GM23338 (cell line): Measurements from ENCODE around the gene PRELP. TPM values are rescaled to one million over a fixed set of nuclear protein-coding genes. Genes with fewer than 3 reads are reported as not detected.

Experiments used
- ATAC-seq: fragments of 200-7000 bp; cut with Tn5 transposase; 3 replicates; pipeline ENCODE4 v1.9.1; 2020
- DNase-seq: peaks from one replicate; pipeline ENCODE4 v3.0.0-alpha.2; 2015; ENCODE audit warnings: low spot score
- H2AFZ ChIP-seq: fragments of 200-600 bp; sonication (generic); 2 replicates; pipeline ENCODE4 v1.8.0; 2016; ENCODE audit warnings: antibody characterized with exemption, mild to moderate bottlenecking, moderate library complexity
- H3F3A ChIP-seq: fragments of 200-600 bp; sonication (generic); replicated peaks from 2 replicates; pipeline ENCODE4 v1.8.0; 2017; ENCODE audit warnings: antibody characterized with exemption, mixed run types, low read depth
- H3K27ac ChIP-seq: fragments of 200-600 bp; sonication (generic); 2 replicates; pipeline ENCODE4 v1.6.1; 2016; ENCODE audit warnings: low read depth
- H3K27me3 ChIP-seq: fragments of 200-600 bp; sonication (generic); 2 replicates; pipeline ENCODE4 v1.8.0; 2016; ENCODE audit warnings: mild to moderate bottlenecking, mixed run types, moderate library complexity; ENCODE audit not compliant: insufficient read depth
- H3K36me3 ChIP-seq: fragments of 200-600 bp; sonication (generic); 2 replicates; pipeline ENCODE4 v1.8.0; 2016; ENCODE audit warnings: mild to moderate bottlenecking; ENCODE audit not compliant: insufficient read depth
- H3K4me1 ChIP-seq: fragments of 200-600 bp; sonication (generic); 2 replicates; pipeline ENCODE4 v1.8.0; 2016; ENCODE audit warnings: mild to moderate bottlenecking, moderate library complexity; ENCODE audit not compliant: insufficient read depth
- H3K4me2 ChIP-seq: fragments of 200-600 bp; sonication (generic); 2 replicates; pipeline ENCODE4 v1.7.1; 2017; ENCODE audit warnings: mixed run types
- H3K4me3 ChIP-seq: fragments of 200-600 bp; sonication (generic); 2 replicates; pipeline ENCODE4 v1.6.1; 2016; ENCODE audit warnings: mixed run types
- H3K79me2 ChIP-seq: fragments of 200-600 bp; sonication (generic); replicated peaks from 2 replicates; pipeline ENCODE4 v1.8.0; 2017; ENCODE audit warnings: mild to moderate bottlenecking; ENCODE audit not compliant: insufficient read depth
- H3K9me2 ChIP-seq: fragments of 200-600 bp; sonication (generic); 2 replicates; pipeline ENCODE4 v1.8.0; 2017; ENCODE audit not compliant: insufficient read depth
- H4K20me1 ChIP-seq: fragments of 200-600 bp; sonication (generic); replicated peaks from 2 replicates; pipeline ENCODE4 v1.8.0; 2017; ENCODE audit warnings: mild to moderate bottlenecking; ENCODE audit not compliant: insufficient read depth
- H3K27ac Mint-ChIP-seq: 2 replicates; pipeline ENCODE4 v1.8.0; 2020; ENCODE audit warnings: inconsistent platforms, mild to moderate bottlenecking, moderate library complexity, mixed read lengths
- H3K27me3 Mint-ChIP-seq: 3 replicates; pipeline ENCODE4 v1.8.0; 2022; ENCODE audit warnings: low read depth, mild to moderate bottlenecking, moderate library complexity, mixed read lengths, inconsistent platforms; ENCODE audit not compliant: insufficient read depth, poor library complexity
- H3K36me3 Mint-ChIP-seq: 3 replicates; pipeline ENCODE4 v1.8.0; 2021; ENCODE audit warnings: low read depth, mild to moderate bottlenecking, inconsistent platforms, moderate library complexity, mixed read lengths
- H3K4me1 Mint-ChIP-seq: 3 replicates; pipeline ENCODE4 v1.8.0; 2020; ENCODE audit warnings: mild to moderate bottlenecking, inconsistent platforms, mixed read lengths
- H3K4me3 Mint-ChIP-seq: 3 replicates; pipeline ENCODE4 v1.8.0; 2021; ENCODE audit warnings: moderate library complexity, mild to moderate bottlenecking, inconsistent platforms, mixed read lengths
- H3K9me3 Mint-ChIP-seq: 3 replicates; pipeline ENCODE4 v1.8.0; 2020; ENCODE audit warnings: moderate library complexity, mild to moderate bottlenecking, inconsistent platforms, mixed read lengths
- CREB1 ChIP-seq: fragments of 250-450 bp; sonication (Bioruptor Pico); IDR thresholded peaks from 2 replicates; pipeline ENCODE4 v1.5.0; 2020; ENCODE audit warnings: low read depth, mild to moderate bottlenecking, moderate library complexity
- EZH2 ChIP-seq: fragments of 200-600 bp; sonication (generic); IDR thresholded peaks from one replicate; pipeline ENCODE4 v1.8.0; 2017; ENCODE audit warnings: antibody characterized with exemption, mild to moderate bottlenecking, low read depth; ENCODE audit not compliant: unreplicated experiment
- EZH2phosphoT487 ChIP-seq: fragments of 200-600 bp; sonication (generic); IDR thresholded peaks from one replicate; pipeline ENCODE4 v1.8.1; 2018; ENCODE audit warnings: antibody characterized with exemption; ENCODE audit not compliant: unreplicated experiment
- JUNB ChIP-seq: IDR thresholded peaks from one replicate; pipeline ENCODE4 v1.6.1; 2016; ENCODE audit warnings: antibody characterized with exemption; ENCODE audit not compliant: unreplicated experiment
- NANOG ChIP-seq: IDR thresholded peaks from 2 replicates; pipeline ENCODE4 v1.6.1; 2016; ENCODE audit warnings: antibody characterized with exemption, borderline replicate concordance
- POLR2AphosphoS5 ChIP-seq: IDR thresholded peaks from 2 replicates; pipeline ENCODE4 v1.6.1; 2016; ENCODE audit warnings: antibody characterized with exemption, low read depth
- STAT1 ChIP-seq: IDR thresholded peaks from one replicate; pipeline ENCODE4 v1.6.1; 2016; ENCODE audit warnings: antibody characterized with exemption; ENCODE audit not compliant: unreplicated experiment
- ZNF114 ChIP-seq: fragments of 250-450 bp; sonication (Bioruptor Pico); IDR thresholded peaks from 2 replicates; pipeline ENCODE4 v1.5.0; 2020; ENCODE audit warnings: mild to moderate bottlenecking, moderate library complexity
- ZNF331 ChIP-seq: fragments of 250-450 bp; sonication (Bioruptor Pico); IDR thresholded peaks from 2 replicates; pipeline ENCODE4 v1.5.0; 2020; ENCODE audit warnings: low read depth, mild to moderate bottlenecking, moderate library complexity
- polyA plus RNA-seq: library from polyadenylated mRNA; unstranded; fragments of >200 nt; fragmentation: Nextera tagmentation; extraction: Ambion mirVana; gene quantifications from 2 replicates; pipeline ENCODE4 v1.2.1, GENCODE V29; 2016
- total RNA-seq: library from RNA; depleted of rRNA; stranded (reverse); fragments of >200 nt; shearing (Covaris generic); gene quantifications from 2 replicates; pipeline ENCODE4 v1.2.3, GENCODE V29; 2014
- TF ChIP-seq, protein P1 (sequence below): IDR thresholded peaks from 2 replicates; pipeline ENCODE4 v1.6.1; 2016; ENCODE audit warnings: antibody characterized with exemption
- TF ChIP-seq, protein P2 (sequence below): fragments of 250-450 bp; sonication (Bioruptor Pico); IDR thresholded peaks from 2 replicates; pipeline ENCODE4 v1.5.0; 2020; ENCODE audit warnings: mild to moderate bottlenecking, moderate library complexity
- TF ChIP-seq, protein P3 (sequence below), 2 experiments: fragments of 200-600 bp in 1 of 2; sonication (generic) in 1 of 2; conservative IDR thresholded peaks; 2 replicates each; pipeline versions ENCODE4 v1.5.1 to v1.6.1; 2016 to 2017; ENCODE audit warnings: antibody characterized with exemption in 2 of 2, low read depth in 2 of 2, mild to moderate bottlenecking in 2 of 2, moderate library complexity in 1 of 2

The PRELP gene
- total and polyA plus RNA-seq, 2 experiments from 2014 or later = 0.03 TPM

DNA sequence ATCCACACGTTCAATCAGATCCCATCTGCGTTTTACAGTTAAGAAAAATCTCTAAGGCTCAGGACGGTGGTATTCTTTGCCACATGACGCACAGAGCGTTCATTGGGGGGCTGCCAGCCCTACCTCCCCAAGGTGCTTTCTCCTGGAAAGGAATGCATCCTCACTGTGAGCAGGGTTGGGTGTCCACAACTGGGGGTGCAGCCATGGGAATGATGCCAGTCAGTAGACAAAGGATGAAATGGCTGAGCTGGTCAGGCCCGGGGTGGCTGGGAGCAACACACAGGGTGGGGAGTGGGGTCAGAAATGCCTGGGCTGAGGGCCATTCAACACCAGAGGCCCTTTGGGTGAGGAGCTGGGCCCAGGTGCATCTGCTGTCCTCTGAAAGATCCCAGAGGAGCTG, 44.3 kb downstream of the PRELP start:
- H3K4me1 Mint-ChIP-seq = peaks cover 71% of the 10 kb centered on the region
- H3K4me3 Mint-ChIP-seq = peak overlapping the region; percentile 63; the same call in 1 of the 3 replicates
- H3K27me3 Mint-ChIP-seq = peaks cover 73% of the 10 kb centered on the region
- no peak overlapping the region for H3K27ac Mint-ChIP-seq
- no peaks in the 10 kb centered on the region; the same call in 2 of the 3 replicates for H3K36me3 Mint-ChIP-seq
- H3K27ac ChIP-seq = no peak overlapping the region
- H3K4me2 ChIP-seq = peak overlapping the region; percentile 78
- TF ChIP-seq, protein P1, sequence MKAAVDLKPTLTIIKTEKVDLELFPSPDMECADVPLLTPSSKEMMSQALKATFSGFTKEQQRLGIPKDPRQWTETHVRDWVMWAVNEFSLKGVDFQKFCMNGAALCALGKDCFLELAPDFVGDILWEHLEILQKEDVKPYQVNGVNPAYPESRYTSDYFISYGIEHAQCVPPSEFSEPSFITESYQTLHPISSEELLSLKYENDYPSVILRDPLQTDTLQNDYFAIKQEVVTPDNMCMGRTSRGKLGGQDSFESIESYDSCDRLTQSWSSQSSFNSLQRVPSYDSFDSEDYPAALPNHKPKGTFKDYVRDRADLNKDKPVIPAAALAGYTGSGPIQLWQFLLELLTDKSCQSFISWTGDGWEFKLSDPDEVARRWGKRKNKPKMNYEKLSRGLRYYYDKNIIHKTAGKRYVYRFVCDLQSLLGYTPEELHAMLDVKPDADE = no peak
- no peak for TF ChIP-seq JUNB
- no peak for TF ChIP-seq NANOG
- H3K4me3 ChIP-seq = peak overlapping the region; percentile 33
- DNase-seq = no peak
- no peaks in the 10 kb centered on the region for H3K9me2 ChIP-seq
- H3K4me1 ChIP-seq = peaks cover 57% of the 10 kb centered on the region
- no peaks in the 10 kb centered on the region; the same call in 2 of the 3 replicates for H3K9me3 Mint-ChIP-seq
- H4K20me1 ChIP-seq = no peaks in the 10 kb centered on the region
- no peak for ATAC-seq
- no peak overlapping the region for H2AFZ ChIP-seq
- peaks cover 70% of the 10 kb centered on the region for H3K27me3 ChIP-seq
- H3K79me2 ChIP-seq = no peaks in the 10 kb centered on the region
- no peaks in the 10 kb centered on the region for H3F3A ChIP-seq
- no peaks in the 10 kb centered on the region for H3K36me3 ChIP-seq

- Histone ChIP-seq H2AFZ (no peak overlapping the region), H3F3A (no peaks in the 10 kb centered on the region), H3K27me3 (peaks cover 66% of the 10 kb centered on the region), H3K79me2 (no peaks in the 10 kb centered on the region), H3K9me2 (no peaks in the 10 kb centered on the region), H3K27ac (no peak overlapping the region), H3K36me3 (no peaks in the 10 kb centered on the region), H4K20me1 (no peaks in the 10 kb centered on the region), H3K4me2 (peak overlapping the region; percentile 78), H3K4me1 (peaks cover 58% of the 10 kb centered on the region), H3K4me3 (peak overlapping the region; percentile 33; the same call in 1 of the 2 replicates)
- Mint-ChIP-seq H3K27me3 (peaks cover 68% of the 10 kb centered on the region), H3K4me3 (peak overlapping the region; percentile 7; the same call in 1 of the 3 replicates), H3K27ac (no peak overlapping the region), H3K9me3 (no peaks in the 10 kb centered on the region; the same call in 2 of the 3 replicates), H3K36me3 (no peaks in the 10 kb centered on the region; the same call in 2 of the 3 replicates), H3K4me1 (peaks cover 70% of the 10 kb centered on the region)
- no peak for DNase-seq
- no peak for ATAC-seq
- TF ChIP-seq ZNF114 (CRISPR knock-in tag) (no peak), JUNB (no peak), CREB1 (CRISPR knock-in tag) (no peak), POLR2AphosphoS5 (no peak), NANOG (no peak), EZH2 (no peak), STAT1 (no peak), ZNF331 (no peak), EZH2phosphoT487 (no peak)
- TF ChIP-seq, protein P2, sequence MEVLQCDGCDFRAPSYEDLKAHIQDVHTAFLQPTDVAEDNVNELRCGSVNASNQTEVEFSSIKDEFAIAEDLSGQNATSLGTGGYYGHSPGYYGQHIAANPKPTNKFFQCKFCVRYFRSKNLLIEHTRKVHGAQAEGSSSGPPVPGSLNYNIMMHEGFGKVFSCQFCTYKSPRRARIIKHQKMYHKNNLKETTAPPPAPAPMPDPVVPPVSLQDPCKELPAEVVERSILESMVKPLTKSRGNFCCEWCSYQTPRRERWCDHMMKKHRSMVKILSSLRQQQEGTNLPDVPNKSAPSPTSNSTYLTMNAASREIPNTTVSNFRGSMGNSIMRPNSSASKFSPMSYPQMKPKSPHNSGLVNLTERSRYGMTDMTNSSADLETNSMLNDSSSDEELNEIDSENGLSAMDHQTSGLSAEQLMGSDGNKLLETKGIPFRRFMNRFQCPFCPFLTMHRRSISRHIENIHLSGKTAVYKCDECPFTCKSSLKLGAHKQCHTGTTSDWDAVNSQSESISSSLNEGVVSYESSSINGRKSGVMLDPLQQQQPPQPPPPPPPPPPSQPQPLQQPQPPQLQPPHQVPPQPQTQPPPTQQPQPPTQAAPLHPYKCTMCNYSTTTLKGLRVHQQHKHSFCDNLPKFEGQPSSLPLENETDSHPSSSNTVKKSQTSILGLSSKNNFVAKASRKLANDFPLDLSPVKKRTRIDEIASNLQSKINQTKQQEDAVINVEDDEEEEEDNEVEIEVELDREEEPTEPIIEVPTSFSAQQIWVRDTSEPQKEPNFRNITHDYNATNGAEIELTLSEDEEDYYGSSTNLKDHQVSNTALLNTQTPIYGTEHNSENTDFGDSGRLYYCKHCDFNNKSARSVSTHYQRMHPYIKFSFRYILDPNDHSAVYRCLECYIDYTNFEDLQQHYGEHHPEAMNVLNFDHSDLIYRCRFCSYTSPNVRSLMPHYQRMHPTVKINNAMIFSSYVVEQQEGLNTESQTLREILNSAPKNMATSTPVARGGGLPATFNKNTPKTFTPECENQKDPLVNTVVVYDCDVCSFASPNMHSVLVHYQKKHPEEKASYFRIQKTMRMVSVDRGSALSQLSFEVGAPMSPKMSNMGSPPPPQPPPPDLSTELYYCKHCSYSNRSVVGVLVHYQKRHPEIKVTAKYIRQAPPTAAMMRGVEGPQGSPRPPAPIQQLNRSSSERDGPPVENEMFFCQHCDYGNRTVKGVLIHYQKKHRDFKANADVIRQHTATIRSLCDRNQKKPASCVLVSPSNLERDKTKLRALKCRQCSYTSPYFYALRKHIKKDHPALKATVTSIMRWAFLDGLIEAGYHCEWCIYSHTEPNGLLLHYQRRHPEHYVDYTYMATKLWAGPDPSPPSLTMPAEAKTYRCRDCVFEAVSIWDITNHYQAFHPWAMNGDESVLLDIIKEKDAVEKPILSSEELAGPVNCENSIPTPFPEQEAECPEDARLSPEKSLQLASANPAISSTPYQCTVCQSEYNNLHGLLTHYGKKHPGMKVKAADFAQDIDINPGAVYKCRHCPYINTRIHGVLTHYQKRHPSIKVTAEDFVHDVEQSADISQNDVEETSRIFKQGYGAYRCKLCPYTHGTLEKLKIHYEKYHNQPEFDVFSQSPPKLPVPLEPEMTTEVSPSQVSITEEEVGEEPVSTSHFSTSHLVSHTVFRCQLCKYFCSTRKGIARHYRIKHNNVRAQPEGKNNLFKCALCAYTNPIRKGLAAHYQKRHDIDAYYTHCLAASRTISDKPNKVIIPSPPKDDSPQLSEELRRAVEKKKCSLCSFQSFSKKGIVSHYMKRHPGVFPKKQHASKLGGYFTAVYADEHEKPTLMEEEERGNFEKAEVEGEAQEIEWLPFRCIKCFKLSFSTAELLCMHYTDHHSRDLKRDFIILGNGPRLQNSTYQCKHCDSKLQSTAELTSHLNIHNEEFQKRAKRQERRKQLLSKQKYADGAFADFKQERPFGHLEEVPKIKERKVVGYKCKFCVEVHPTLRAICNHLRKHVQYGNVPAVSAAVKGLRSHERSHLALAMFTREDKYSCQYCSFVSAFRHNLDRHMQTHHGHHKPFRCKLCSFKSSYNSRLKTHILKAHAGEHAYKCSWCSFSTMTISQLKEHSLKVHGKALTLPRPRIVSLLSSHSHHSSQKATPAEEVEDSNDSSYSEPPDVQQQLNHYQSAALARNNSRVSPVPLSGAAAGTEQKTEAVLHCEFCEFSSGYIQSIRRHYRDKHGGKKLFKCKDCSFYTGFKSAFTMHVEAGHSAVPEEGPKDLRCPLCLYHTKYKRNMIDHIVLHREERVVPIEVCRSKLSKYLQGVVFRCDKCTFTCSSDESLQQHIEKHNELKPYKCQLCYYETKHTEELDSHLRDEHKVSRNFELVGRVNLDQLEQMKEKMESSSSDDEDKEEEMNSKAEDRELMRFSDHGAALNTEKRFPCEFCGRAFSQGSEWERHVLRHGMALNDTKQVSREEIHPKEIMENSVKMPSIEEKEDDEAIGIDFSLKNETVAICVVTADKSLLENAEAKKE = no peak
- TF ChIP-seq, protein P3, sequence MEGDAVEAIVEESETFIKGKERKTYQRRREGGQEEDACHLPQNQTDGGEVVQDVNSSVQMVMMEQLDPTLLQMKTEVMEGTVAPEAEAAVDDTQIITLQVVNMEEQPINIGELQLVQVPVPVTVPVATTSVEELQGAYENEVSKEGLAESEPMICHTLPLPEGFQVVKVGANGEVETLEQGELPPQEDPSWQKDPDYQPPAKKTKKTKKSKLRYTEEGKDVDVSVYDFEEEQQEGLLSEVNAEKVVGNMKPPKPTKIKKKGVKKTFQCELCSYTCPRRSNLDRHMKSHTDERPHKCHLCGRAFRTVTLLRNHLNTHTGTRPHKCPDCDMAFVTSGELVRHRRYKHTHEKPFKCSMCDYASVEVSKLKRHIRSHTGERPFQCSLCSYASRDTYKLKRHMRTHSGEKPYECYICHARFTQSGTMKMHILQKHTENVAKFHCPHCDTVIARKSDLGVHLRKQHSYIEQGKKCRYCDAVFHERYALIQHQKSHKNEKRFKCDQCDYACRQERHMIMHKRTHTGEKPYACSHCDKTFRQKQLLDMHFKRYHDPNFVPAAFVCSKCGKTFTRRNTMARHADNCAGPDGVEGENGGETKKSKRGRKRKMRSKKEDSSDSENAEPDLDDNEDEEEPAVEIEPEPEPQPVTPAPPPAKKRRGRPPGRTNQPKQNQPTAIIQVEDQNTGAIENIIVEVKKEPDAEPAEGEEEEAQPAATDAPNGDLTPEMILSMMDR (conservative IDR thresholded peaks at IDR 0.05; ENCODE audit: low read depth in 2 of 2) = no peak
- TF ChIP-seq, protein P1 = no peak
Measured at GRCh38 chr1:203520315-203520714, 44.7 kb downstream of the PRELP start.
